ENCODE data around the gene SIK3.

GRCh38 chr11:116964269-116964668, 134.0 kb downstream of the SIK3 start:
- TF ChIP-seq TAF1 (IDR thresholded peaks at IDR 0.05; ENCODE audit: borderline replicate concordance, insufficient read depth, low read length) (no peak), POLR2AphosphoS5 (IDR thresholded peaks at IDR 0.05; ENCODE audit: low read depth, low read length) (no peak), REST (IDR thresholded peaks at IDR 0.05; ENCODE audit: insufficient read depth in 1 of 2, low read depth in 2 of 2, low read length in 2 of 2) (no peak), SIN3A (IDR thresholded peaks at IDR 0.05; ENCODE audit: borderline replicate concordance, insufficient read depth, low read length) (no peak), FOXP2 (optimal IDR thresholded peaks at IDR 0.05; ENCODE audit: borderline replicate concordance, extremely low read depth, extremely low read length, insufficient read depth) (no peak)
